ENCODE data around the gene NLGN3. TPM values are rescaled to one million over a fixed set of nuclear protein-coding genes. Genes with fewer than 3 reads are reported as not detected.

The NLGN3 gene
- total and polyA plus RNA-seq, 2 of the 8 experiments (the other 6 are each of a cell fraction or from before 2014, with no cell fraction given) = 12.0 to 14.8 TPM

GRCh38 chrX:71143508-71143907 lies 1.1 kb upstream of the NLGN3 start (continued):
- TF ChIP-seq SIX5 (IDR thresholded peaks at IDR 0.05; ENCODE audit: low read depth, low read length) (no peak), PHF8 (conservative IDR thresholded peaks at IDR 0.05; ENCODE audit: low read depth, low read length) (no peak), RFX5 (IDR thresholded peaks at IDR 0.05; ENCODE audit: borderline replicate concordance, low read depth, low read length) (no peak), CHD2 (IDR thresholded peaks at IDR 0.05; ENCODE audit: low read length) (no peak)
